HEK293 (cell line): ENCODE results near the gene CTBP1.

Experiments used
- ATF2 ChIP-seq: fragments of 450-650 bp; formaldehyde crosslinking; IDR thresholded peaks from 2 replicates; pipeline ENCODE4 v1.5.1; 2016; ENCODE audit warnings: missing biosample characterization, missing genetic modification characterization, low read depth
- BCL11A ChIP-seq: fragments of 450-650 bp; formaldehyde crosslinking; IDR thresholded peaks from 2 replicates; pipeline ENCODE4 v1.5.1; 2016; ENCODE audit warnings: low read depth, missing biosample characterization, missing genetic modification characterization
- REST ChIP-seq: fragments of 450-650 bp; formaldehyde crosslinking; IDR thresholded peaks from 2 replicates; pipeline ENCODE4 v1.5.1; 2016; ENCODE audit warnings: missing biosample characterization, missing genetic modification characterization
- ZBTB7A ChIP-seq: fragments of 450-650 bp; formaldehyde crosslinking; IDR thresholded peaks from 2 replicates; pipeline ENCODE4 v1.5.1; 2016; ENCODE audit warnings: low read depth, missing biosample characterization, missing genetic modification characterization
- ZNF24 ChIP-seq: fragments of 450-650 bp; formaldehyde crosslinking; IDR thresholded peaks from 2 replicates; pipeline ENCODE4 v1.5.1; 2016; ENCODE audit warnings: missing biosample characterization, missing genetic modification characterization
- ZNF366 ChIP-seq: fragments of 450-650 bp; formaldehyde crosslinking; conservative IDR thresholded peaks from 2 replicates; pipeline ENCODE4 v1.5.1; 2016; ENCODE audit warnings: missing biosample characterization, missing genetic modification characterization
- ZNF544 ChIP-seq: fragments of 450-650 bp; formaldehyde crosslinking; IDR thresholded peaks from 2 replicates; pipeline ENCODE4 v1.5.0; 2017; ENCODE audit warnings: missing biosample characterization, missing genetic modification characterization
- ZNF558 ChIP-seq: fragments of 450-650 bp; formaldehyde crosslinking; IDR thresholded peaks from 2 replicates; pipeline ENCODE4 v1.5.1; 2016; ENCODE audit warnings: missing biosample characterization, missing genetic modification characterization
- ZNF792 ChIP-seq: fragments of 450-650 bp; formaldehyde crosslinking; IDR thresholded peaks from 2 replicates; pipeline ENCODE4 v1.5.1; 2016; ENCODE audit warnings: missing biosample characterization, missing genetic modification characterization
- TF ChIP-seq, protein P1 (sequence below): fragments of 450-650 bp; formaldehyde crosslinking; IDR thresholded peaks from 2 replicates; pipeline ENCODE4 v1.5.1; 2016; ENCODE audit warnings: missing biosample characterization, missing genetic modification characterization
- TF ChIP-seq, protein P2 (sequence below): fragments of 450-650 bp; formaldehyde crosslinking; IDR thresholded peaks from 2 replicates; pipeline ENCODE4; 2016; ENCODE audit warnings: missing biosample characterization, missing genetic modification characterization
- TF ChIP-seq, protein P3 (sequence below): fragments of 450-650 bp; formaldehyde crosslinking; IDR thresholded peaks from 2 replicates; pipeline ENCODE4 v1.5.1; 2016; ENCODE audit warnings: missing biosample characterization, missing genetic modification characterization

DNA sequence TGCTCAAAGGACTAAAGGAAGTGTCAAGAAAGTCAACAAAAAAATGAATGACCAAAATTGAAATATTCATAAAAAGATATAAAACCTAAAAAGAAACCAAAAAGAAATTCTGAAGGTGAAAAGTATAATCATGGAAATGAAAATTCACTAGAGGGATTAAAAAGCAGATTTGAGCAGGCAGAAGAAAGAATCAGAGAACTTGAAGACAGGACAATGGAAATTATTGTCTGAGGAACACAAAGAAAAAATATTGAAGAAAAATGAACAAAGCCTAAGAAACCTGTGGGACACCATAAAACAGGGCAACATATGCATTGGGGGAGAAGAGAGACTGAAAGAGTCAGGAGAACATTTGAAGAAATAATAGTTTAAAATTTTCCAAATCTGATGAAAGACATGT, 66.6 kb downstream of the CTBP1 start:
- TF ChIP-seq BCL11A (tag by site-specific recombination), result no peak
- no peak for TF ChIP-seq REST (tag by site-specific recombination)
- TF ChIP-seq, protein P1, sequence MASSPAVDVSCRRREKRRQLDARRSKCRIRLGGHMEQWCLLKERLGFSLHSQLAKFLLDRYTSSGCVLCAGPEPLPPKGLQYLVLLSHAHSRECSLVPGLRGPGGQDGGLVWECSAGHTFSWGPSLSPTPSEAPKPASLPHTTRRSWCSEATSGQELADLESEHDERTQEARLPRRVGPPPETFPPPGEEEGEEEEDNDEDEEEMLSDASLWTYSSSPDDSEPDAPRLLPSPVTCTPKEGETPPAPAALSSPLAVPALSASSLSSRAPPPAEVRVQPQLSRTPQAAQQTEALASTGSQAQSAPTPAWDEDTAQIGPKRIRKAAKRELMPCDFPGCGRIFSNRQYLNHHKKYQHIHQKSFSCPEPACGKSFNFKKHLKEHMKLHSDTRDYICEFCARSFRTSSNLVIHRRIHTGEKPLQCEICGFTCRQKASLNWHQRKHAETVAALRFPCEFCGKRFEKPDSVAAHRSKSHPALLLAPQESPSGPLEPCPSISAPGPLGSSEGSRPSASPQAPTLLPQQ, result no peak
- TF ChIP-seq, protein P2, sequence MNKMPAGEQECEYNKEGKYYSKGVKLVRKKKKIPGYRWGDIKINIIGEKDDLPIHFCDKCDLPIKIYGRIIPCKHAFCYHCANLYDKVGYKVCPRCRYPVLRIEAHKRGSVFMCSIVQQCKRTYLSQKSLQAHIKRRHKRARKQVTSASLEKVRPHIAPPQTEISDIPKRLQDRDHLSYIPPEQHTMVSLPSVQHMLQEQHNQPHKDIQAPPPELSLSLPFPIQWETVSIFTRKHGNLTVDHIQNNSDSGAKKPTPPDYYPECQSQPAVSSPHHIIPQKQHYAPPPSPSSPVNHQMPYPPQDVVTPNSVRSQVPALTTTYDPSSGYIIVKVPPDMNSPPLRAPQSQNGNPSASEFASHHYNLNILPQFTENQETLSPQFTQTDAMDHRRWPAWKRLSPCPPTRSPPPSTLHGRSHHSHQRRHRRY (tag by site-specific recombination), result no peak
- TF ChIP-seq, protein P3, sequence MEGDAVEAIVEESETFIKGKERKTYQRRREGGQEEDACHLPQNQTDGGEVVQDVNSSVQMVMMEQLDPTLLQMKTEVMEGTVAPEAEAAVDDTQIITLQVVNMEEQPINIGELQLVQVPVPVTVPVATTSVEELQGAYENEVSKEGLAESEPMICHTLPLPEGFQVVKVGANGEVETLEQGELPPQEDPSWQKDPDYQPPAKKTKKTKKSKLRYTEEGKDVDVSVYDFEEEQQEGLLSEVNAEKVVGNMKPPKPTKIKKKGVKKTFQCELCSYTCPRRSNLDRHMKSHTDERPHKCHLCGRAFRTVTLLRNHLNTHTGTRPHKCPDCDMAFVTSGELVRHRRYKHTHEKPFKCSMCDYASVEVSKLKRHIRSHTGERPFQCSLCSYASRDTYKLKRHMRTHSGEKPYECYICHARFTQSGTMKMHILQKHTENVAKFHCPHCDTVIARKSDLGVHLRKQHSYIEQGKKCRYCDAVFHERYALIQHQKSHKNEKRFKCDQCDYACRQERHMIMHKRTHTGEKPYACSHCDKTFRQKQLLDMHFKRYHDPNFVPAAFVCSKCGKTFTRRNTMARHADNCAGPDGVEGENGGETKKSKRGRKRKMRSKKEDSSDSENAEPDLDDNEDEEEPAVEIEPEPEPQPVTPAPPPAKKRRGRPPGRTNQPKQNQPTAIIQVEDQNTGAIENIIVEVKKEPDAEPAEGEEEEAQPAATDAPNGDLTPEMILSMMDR (tag by site-specific recombination), result no peak
- TF ChIP-seq ATF2 (tag by site-specific recombination), result no peak
- no peak for TF ChIP-seq ZNF366 (tag by site-specific recombination)
- no peak for TF ChIP-seq ZBTB7A (tag by site-specific recombination)
- no peak for TF ChIP-seq ZNF24 (tag by site-specific recombination)
- no peak for TF ChIP-seq ZNF544 (tag by site-specific recombination)
- peak; percentile 88 for TF ChIP-seq ZNF558
- no peak for TF ChIP-seq ZNF792 (tag by site-specific recombination)
